ENCODE results near the gene CFAP20DC. TPM values are rescaled to one million over a fixed set of nuclear protein-coding genes. Genes with fewer than 3 reads are reported as not detected.
A peak's percentile ranks its signal among the peaks of the same experiment; 100 is the strongest.
"Not testable (repeated sequence)": the region's sequence is repeated elsewhere in the genome, so short reads cannot be mapped to it uniquely, and the experiment has no call there.

The CFAP20DC gene
- total and polyA plus RNA-seq, 8 donors: 1.2 to 7.7 (median 5.4) TPM

DNA sequence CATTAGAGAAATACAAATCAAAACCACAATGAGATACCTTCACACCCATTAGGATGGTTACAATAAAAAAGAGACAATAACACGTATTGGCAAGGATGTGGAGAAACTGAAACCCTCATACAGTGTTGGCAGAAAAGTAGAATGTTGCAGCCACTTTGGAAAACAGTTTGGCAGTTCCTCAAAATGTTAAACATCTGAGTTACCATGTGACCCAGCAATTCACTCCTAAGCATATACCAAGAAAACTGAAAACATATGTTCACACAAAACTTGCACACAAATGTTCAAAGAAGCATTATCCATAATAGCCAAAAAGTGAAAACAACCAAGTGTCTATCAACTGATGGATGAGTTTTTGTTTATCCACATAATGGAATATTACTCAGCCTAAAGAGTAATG lies 216.3 kb downstream of the CFAP20DC start:
- no peak overlapping the region for H3K27ac ChIP-seq
- H3K36me3 ChIP-seq: no peaks in the 10 kb centered on the region
- ATAC-seq: no peak
- H3K9me3 ChIP-seq: no peaks in the 10 kb centered on the region
- TF ChIP-seq, protein P1, sequence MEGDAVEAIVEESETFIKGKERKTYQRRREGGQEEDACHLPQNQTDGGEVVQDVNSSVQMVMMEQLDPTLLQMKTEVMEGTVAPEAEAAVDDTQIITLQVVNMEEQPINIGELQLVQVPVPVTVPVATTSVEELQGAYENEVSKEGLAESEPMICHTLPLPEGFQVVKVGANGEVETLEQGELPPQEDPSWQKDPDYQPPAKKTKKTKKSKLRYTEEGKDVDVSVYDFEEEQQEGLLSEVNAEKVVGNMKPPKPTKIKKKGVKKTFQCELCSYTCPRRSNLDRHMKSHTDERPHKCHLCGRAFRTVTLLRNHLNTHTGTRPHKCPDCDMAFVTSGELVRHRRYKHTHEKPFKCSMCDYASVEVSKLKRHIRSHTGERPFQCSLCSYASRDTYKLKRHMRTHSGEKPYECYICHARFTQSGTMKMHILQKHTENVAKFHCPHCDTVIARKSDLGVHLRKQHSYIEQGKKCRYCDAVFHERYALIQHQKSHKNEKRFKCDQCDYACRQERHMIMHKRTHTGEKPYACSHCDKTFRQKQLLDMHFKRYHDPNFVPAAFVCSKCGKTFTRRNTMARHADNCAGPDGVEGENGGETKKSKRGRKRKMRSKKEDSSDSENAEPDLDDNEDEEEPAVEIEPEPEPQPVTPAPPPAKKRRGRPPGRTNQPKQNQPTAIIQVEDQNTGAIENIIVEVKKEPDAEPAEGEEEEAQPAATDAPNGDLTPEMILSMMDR (IDR thresholded peaks at IDR 0.05): no peak
- no peaks in the 10 kb centered on the region for H3K4me1 ChIP-seq
- no peak overlapping the region for H3K4me3 ChIP-seq
- no peaks in the 10 kb centered on the region for H3K27me3 ChIP-seq
- intact Hi-C loops (cut with DNase I): no loop called here
- DNase-seq: peak in 1 of 4 donors; percentile 49

DNA sequence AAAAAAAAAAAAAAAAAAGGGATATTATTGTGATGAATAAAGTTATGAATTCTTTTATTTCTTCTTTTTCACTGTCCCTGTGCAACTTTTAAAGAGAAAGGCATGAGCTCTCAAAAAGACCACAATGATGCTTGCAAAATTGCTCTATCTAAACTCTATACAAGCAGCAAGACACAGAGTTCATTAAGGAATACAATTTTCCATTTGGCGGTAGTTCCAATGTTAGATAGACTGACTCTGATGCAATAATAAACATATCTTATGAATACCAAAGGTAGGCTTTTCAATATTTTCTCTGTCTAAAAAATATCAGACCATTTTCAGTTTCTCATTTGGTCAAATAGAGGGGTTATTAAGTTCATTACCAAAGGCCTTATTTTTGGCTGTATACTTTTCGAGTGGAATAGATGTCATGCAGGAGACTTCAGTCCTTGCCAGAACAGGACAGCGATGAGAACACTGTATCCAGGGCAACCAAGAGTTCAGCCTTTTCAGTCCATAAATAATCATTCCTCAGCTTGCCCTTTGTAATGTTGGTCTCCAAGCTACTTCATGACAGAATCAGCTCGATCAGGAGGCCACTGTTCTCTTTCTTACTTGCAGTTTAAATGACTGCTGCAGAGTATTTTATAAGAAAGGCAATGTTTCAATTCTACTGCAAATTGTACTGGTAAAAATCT lies 220.4 kb downstream of the CFAP20DC start:
- H3K4me1 ChIP-seq: no peaks in the 10 kb centered on the region
- ATAC-seq (no peak), DNase-seq (peak in 1 of 4 donors; percentile 30)
- H3K36me3 ChIP-seq: no peaks in the 10 kb centered on the region
- TF ChIP-seq, protein P1 (IDR thresholded peaks at IDR 0.05): no peak
- H3K27me3 ChIP-seq: no peaks in the 10 kb centered on the region
- intact Hi-C loops (cut with DNase I): no loop called here
- no peak overlapping the region for H3K4me3 ChIP-seq
- no peaks in the 10 kb centered on the region for H3K9me3 ChIP-seq
- no peak overlapping the region for H3K27ac ChIP-seq

DNA sequence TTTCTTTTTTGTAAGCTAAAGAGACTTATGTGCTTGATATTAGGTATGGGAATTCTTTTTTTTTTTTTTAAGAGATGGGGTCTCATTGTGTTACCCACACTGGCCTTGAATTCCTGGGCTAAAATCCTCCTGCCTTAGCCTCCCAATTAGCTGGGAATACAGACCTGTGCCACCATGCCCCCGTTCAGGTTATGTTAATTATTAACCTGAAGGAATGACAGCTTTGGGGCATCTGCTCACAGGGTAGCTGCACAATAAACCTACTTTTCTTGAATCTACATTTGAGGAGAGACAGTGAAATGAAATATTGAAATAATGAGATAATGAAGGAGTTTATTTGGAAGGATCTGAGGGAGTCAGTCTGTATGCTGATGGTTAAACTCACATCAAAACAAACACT lies 225.0 kb downstream of the CFAP20DC start:
- H3K27ac ChIP-seq: no peak overlapping the region
- intact Hi-C loops (cut with DNase I): no loop called here
- H3K9me3 ChIP-seq: no peaks in the 10 kb centered on the region
- DNase-seq (no peak), ATAC-seq (no peak)
- H3K36me3 ChIP-seq: no peaks in the 10 kb centered on the region
- H3K27me3 ChIP-seq: no peaks in the 10 kb centered on the region
- no peaks in the 10 kb centered on the region for H3K4me1 ChIP-seq
- no peak overlapping the region for H3K4me3 ChIP-seq
- TF ChIP-seq, protein P1 (IDR thresholded peaks at IDR 0.05): no peak

DNA sequence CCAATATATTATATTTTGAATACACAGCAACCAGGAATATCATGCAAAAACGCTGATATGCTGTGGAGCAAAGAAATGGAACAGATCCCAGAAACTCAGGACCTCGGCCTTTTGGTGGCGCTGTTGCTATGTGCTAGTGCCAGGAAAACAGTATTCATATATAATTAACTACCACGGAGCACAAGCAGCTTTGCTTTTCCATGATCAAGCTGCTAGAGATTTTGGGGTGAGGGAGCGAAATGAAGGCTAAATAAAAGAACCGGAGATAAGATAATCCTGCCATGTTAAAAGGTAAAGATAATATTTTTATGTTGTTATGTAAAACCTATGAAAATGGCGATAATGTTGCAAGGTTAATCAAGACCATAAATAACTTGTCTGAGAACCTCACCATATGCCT lies 225.5 kb downstream of the CFAP20DC start:
- H3K4me1 ChIP-seq: no peaks in the 10 kb centered on the region
- no peaks in the 10 kb centered on the region for H3K36me3 ChIP-seq
- peak; percentile 74 for ATAC-seq
- no peaks in the 10 kb centered on the region for H3K27me3 ChIP-seq
- no peak overlapping the region for H3K27ac ChIP-seq
- H3K4me3 ChIP-seq: no peak overlapping the region
- intact Hi-C loops (cut with DNase I): no loop called here
- peak in 3 of 4 donors; percentile 41 to 86 (median 85) for DNase-seq
- TF ChIP-seq, protein P1 (IDR thresholded peaks at IDR 0.05): peak in 1 of 2 donors; percentile 36
- no peaks in the 10 kb centered on the region for H3K9me3 ChIP-seq

DNA sequence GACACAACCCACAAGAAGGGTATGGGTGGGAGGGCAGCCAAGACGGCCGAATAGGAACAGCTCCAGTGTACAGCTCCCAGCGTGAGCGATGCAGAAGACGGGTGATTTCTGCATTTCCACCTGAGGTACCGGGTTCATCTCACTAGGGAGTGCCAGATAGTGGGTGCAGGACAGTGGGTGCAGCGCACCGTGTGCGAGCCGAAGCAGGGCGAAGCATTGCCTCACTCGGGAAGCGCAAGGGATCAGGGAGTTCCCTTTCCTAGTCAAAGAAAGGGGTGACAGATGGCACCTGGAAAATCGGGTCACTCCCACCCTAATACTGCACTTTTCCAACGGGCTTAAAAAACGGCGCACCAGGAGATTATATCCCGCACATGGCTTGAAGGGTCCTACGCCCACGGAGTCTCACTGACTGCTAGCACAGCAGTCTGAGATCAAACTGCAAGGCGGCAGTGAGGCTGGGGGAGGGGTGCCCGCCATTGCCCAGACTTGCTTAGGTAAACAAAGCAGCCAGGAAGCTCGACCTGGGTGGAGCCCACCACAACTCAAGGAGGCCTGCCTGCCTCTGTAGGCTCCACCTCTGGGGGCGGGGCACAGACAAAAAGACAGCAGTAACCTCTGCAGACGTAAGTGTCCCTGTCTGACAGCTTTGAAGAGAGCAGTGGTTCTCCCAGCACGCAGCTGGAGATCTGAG lies 243.1 kb downstream of the CFAP20DC start:
- ATAC-seq; H3K27me3 ChIP-seq; intact Hi-C loops (cut with DNase I); H3K27ac ChIP-seq; H3K9me3 ChIP-seq; H3K36me3 ChIP-seq; DNase-seq; H3K4me1 ChIP-seq; H3K4me3 ChIP-seq: not testable (repeated sequence)

Data from left lung (tissue), 10 donors.